Measurements from ENCODE around the gene PGBD2. TPM values are rescaled to one million over a fixed set of nuclear protein-coding genes. Genes with fewer than 3 reads are reported as not detected.
"Not testable (repeated sequence)": the region's sequence is repeated elsewhere in the genome, so short reads cannot be mapped to it uniquely, and the experiment has no call there.

The PGBD2 gene
- total RNA-seq, 1 experiment from 2014 or later: 7.0 TPM

DNA sequence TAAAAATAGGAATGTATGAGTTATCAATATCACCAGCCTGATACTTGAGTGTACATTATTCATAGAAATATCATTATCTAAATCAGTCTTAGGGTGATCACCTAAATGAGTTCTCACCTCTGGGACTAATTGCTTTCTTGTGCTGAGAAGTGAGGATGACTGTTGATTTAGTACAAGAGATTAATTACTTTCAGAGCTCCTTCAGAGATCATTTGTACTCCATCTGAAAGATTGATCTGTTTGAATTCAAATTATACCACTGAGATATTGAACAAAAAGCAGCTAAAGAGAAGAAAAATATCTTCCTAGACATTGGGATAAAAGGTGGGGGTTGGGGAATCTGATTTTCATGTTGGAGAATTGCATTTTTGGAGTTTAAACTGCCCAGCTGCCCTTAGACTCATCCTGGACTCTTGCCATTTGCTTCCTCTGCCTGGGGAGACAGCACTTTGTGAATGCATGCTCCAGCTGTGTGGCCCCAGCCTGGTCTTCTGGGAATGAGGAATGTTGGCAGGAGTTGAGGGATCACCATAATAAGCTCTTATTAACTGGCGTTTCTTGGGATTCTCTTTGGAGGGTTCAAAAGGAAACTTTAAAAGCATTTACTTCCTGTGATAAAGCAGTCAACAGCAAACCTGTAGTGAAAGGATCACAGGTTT lies 19.7 kb upstream of the PGBD2 start:
- no peak for DNase-seq (ENCODE audit: low read depth)

- DNase-seq (ENCODE audit: low read depth): not testable (repeated sequence)
Measured at GRCh38 chr1:248889914-248890243, 16.2 kb upstream of the PGBD2 start.

DNA sequence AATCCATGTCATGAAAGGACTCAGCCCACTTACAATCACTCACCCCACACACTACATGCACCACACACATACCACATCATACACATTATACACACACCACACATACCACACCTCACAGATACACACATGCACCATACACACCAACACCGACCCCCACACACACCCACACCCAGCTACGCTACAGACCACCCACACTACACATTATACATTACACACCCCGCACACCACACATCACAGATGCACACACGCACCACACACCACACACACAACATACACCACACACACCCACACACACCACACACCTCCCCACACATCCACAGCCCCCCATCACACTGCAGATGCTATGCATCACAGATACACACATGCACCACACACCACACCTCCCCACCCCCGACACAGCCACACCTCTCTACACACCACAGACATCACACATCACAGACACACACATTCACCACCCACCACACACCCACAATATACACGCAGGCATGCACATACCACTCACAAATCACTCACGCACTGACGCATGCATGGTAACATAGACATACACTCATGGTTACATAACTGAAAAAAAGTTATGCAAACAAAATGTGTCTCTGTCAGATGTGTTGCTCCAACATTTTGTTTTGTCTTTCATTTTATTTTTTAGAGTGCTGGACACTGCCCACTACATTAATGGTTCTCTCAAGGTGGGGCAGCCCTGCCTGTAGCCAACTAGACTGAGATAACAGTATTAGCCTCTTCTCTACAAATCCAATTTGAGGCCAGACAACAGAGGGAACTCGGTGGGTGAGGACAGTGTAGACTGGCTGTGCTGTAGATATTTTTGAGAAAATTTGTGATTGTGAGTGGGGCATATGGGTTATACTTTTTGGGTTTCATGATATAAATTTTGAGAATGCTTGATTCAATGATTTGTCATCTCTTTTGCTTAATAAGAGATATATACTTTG lies 15.2 kb upstream of the PGBD2 start:
- no peak for DNase-seq (ENCODE audit: low read depth)

- no peak for DNase-seq (ENCODE audit: low read depth)
Measured at GRCh38 chr1:248891758-248892157, 14.3 kb upstream of the PGBD2 start.

GRCh38 chr1:248892590-248892989 lies 13.4 kb upstream of the PGBD2 start:
- no peak for DNase-seq (ENCODE audit: low read depth)

DNA sequence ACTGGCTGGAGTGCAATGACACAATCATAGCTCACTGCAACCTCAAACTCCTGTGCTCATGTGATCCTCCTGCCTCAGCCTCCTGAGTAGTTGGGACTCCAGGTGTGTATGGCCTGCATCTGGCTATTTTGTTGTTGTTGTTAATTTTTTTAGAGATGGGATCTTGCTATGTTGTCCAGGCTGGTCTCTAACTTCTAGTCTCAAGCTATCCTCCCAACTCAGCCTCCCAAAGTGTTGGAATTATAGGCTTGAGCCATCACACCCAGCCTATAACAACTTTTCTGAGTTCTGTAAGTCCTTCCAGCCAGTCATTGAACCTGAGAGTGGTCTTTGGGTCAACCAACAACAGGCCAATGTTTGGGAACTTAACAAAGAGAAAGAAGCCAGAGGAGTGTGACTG lies 11.2 kb upstream of the PGBD2 start:
- no peak for DNase-seq (ENCODE audit: low read depth)

DNA sequence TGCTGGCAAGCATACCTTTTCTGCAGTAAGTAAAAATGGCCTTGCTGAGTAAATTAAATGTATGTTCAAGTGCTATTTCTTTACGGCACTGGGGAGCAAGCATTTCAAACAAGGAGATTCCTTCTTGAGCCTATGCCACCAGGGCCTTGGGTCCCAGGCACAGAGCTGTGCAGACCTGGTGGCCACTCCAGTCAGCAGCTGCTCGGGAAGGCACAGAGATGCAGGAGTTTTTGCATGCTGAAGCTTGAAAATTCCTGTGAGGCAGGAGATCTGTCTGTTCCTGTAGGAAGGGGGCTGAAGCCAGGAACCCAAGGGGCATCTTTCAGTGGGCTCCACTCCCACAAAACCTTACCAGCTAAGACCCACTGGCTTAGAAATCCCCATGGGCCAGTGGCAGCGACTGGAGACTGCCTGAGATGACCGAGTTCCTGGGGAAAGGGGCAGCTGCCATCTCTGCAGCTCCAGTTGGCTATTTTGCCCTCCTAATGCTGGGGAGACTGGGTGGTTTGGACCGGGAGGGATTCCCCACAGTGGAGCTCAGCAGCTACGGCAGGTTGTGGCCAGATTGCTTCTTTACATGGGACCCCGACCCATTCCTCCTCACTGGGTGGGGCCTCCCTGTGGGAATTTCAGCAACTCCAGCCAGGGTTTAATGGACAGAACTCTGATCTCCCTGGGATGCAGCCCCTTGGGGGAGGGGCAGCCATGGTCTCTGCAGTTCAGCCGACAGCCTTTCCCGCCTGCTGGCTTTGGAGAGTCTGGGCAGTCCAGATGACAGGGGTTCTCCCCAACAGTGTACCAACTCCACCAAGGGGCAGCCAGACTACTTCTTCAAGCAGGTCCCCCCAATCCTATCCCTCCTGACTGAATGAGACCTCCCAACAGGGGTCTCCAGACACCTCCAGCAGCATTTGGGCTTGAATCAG lies 8.4 kb upstream of the PGBD2 start:
- DNase-seq (ENCODE audit: low read depth): no peak

- no peak for DNase-seq (ENCODE audit: low read depth)
Measured at GRCh38 chr1:248900637-248901036, 5.4 kb upstream of the PGBD2 start.

DNA sequence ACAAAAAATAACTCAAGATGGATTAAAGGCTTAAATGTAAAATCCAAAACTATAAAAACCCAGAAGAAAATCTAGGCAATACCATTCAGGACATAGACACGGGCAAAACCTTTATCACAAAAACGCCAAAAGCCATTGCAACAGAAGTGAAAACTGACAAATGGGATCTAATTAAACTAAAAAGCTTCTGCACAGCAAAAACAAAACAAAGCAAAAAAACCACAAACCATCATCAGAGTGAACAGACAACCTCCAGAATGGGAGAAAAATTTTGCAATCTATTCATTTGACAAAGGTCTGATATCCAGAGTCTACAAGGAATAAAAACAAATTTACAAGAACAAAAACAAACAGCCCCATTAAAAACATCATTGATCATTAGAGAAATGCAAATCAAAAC lies 4.5 kb upstream of the PGBD2 start:
- no peak for DNase-seq (ENCODE audit: low read depth)

GRCh38 chr1:248904437-248905216 lies 1.4 kb upstream of the PGBD2 start:
- DNase-seq (ENCODE audit: low read depth): no peak

GRCh38 chr1:248905662-248906008 lies 400 bp upstream of the PGBD2 start:
- DNase-seq (ENCODE audit: low read depth): no peak

- no peak for DNase-seq (ENCODE audit: low read depth)
Measured at GRCh38 chr1:248906753-248907661, 972 bp downstream of the PGBD2 start.

GRCh38 chr1:248910761-248911160 lies 4.7 kb downstream of the PGBD2 start:
- DNase-seq (ENCODE audit: low read depth): no peak

DNA sequence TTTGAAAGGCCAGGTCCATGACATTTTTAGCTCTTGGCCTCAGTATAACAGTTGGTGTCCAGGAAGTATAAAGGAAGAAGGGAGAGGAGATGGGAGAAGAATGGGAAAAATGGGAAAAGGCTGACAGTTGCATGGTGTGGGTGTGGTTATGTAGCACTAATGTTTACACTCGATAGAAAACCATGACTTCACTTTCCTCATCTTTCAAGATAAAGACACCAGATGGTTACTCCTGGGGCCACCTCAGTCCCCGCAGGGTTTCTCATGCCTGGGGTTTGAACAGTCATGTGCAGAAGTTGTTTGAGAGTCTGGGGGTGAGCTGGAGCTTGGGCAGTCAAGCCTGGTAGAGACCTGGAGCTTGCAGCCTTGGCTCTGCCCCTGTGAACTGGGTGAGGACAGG lies 7.9 kb downstream of the PGBD2 start:
- DNase-seq (ENCODE audit: low read depth): no peak

- no peak for DNase-seq (ENCODE audit: low read depth)
Measured at GRCh38 chr1:248914796-248915381, 8.9 kb downstream of the PGBD2 start.

- peak; percentile 21 for DNase-seq (ENCODE audit: low read depth)
Measured at GRCh38 chr1:248918131-248918530, 12.1 kb downstream of the PGBD2 start.

GRCh38 chr1:248923352-248924338 lies 17.6 kb downstream of the PGBD2 start:
- DNase-seq (ENCODE audit: low read depth): no peak

- peak; percentile 56 for DNase-seq (ENCODE audit: low read depth)
Measured at GRCh38 chr1:248924696-248925532, 18.9 kb downstream of the PGBD2 start.
